Measurements from ENCODE around the gene PBXIP1.
"Not testable (repeated sequence)": the region's sequence is repeated elsewhere in the genome, so short reads cannot be mapped to it uniquely, and the experiment has no call there.

Gene PBXIP1

DNA sequence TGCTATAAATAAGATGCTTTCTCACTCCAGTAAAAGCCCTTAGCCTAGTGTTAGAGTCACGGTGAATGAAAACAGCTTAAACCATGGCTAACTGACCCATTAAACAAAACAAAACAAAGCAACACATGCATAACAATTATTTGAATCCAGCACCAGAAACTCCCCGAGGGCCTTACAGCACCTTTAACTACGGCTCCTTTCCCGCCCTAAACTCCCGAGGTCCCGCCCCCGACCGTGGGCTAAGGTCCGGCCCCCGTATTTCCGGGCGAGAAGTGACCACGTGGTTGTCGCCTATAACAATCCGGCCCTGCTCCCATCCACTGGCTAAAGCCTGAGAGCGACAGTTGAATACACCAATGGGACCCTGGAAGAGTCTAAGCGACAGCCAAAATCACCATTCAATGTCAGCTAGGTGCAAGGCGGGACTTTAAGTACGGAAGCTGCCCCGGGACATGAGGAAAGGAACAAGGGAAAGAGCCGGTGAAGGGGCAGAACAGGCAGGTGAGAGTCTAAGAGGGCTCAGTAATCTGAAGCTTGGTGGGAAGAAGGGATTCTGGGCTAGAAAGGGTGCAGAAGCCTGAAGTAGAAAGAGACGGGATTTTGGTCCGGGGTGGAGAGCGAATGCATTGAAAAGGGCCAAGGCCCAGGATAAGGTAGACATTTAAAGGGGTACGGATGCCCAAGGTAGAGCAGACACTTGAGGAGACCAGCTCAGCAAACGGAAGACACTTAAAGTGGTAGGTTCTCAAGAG is 27.2 kb upstream of the PBXIP1 start, which contains the start of gene FLAD1:
Gene FLAD1, plus strand, starts transcription at position 448 of the 752 bp plus-strand sequence. CDS start 351 bp downstream, outside the sequence.
- DNase-seq (ENCODE audit: extremely low read depth, insufficient read length) = peak; percentile 95
- Histone ChIP-seq H3K4me3 (replicated peaks; ENCODE audit: low read depth, low read length) (peak within 1 kb of the TSS; percentile 70), H3K27me3 (replicated peaks; ENCODE audit: control insufficient read depth, insufficient read depth, low read length) (no peaks in the 10 kb centered on the region), H3K36me3 (ENCODE audit: control insufficient read depth, insufficient read depth, low read length) (peaks cover 5% of the 10 kb centered on the region)
- TF ChIP-seq, protein P1, sequence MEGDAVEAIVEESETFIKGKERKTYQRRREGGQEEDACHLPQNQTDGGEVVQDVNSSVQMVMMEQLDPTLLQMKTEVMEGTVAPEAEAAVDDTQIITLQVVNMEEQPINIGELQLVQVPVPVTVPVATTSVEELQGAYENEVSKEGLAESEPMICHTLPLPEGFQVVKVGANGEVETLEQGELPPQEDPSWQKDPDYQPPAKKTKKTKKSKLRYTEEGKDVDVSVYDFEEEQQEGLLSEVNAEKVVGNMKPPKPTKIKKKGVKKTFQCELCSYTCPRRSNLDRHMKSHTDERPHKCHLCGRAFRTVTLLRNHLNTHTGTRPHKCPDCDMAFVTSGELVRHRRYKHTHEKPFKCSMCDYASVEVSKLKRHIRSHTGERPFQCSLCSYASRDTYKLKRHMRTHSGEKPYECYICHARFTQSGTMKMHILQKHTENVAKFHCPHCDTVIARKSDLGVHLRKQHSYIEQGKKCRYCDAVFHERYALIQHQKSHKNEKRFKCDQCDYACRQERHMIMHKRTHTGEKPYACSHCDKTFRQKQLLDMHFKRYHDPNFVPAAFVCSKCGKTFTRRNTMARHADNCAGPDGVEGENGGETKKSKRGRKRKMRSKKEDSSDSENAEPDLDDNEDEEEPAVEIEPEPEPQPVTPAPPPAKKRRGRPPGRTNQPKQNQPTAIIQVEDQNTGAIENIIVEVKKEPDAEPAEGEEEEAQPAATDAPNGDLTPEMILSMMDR (IDR thresholded peaks at IDR 0.05; ENCODE audit: insufficient read depth, low read length, poor library complexity, severe bottlenecking) = no peak

- TF ChIP-seq, protein P1 (IDR thresholded peaks at IDR 0.05; ENCODE audit: insufficient read depth, low read length, poor library complexity, severe bottlenecking) = no peak
- Histone ChIP-seq H3K27me3 (replicated peaks; ENCODE audit: control insufficient read depth, insufficient read depth, low read length) (no peaks in the 10 kb centered on the region), H3K4me3 (replicated peaks; ENCODE audit: low read depth, low read length) (peak overlapping the region; percentile 43), H3K36me3 (ENCODE audit: control insufficient read depth, insufficient read depth, low read length) (no peaks in the 10 kb centered on the region; the same call in none of the 2 replicates)
- DNase-seq (ENCODE audit: extremely low read depth, insufficient read length) = no peak
Observed at GRCh38 chr1:154982341-154982740, 26.4 kb upstream of the PBXIP1 start.

DNA sequence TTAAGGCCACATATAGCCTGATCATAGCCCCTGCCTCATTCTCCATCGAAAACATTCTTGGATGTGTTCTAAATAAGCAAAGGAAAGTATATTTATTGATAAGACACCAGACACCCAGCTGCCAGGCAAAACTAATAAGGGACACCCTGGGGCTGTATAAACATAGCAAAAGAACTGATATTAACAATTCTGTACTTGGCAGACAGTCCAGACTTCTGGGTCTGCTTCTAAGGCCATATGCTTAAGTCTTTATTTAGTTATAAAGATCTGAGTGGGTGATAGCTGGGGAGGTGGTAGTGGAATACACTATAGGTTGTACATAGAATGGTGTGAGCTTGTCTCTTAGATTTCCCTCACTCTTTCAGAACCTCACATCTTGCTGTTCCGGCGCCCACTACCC is 22.5 kb upstream of the PBXIP1 start:
- Histone ChIP-seq H3K27me3 (replicated peaks; ENCODE audit: control insufficient read depth, insufficient read depth, low read length) (no peaks in the 10 kb centered on the region), H3K4me3 (replicated peaks; ENCODE audit: low read depth, low read length) (no peak overlapping the region), H3K36me3 (ENCODE audit: control insufficient read depth, insufficient read depth, low read length) (no peaks in the 10 kb centered on the region; the same call in 1 of the 2 replicates)
- TF ChIP-seq, protein P1 (IDR thresholded peaks at IDR 0.05; ENCODE audit: insufficient read depth, low read length, poor library complexity, severe bottlenecking) = no peak
- DNase-seq (ENCODE audit: extremely low read depth, insufficient read length) = no peak

- H3K36me3 ChIP-seq (ENCODE audit: control insufficient read depth, insufficient read depth, low read length); H3K4me3 ChIP-seq (replicated peaks; ENCODE audit: low read depth, low read length); DNase-seq (ENCODE audit: extremely low read depth, insufficient read length); H3K27me3 ChIP-seq (replicated peaks; ENCODE audit: control insufficient read depth, insufficient read depth, low read length): not testable (repeated sequence)
Observed at GRCh38 chr1:154977762-154978161, 21.9 kb upstream of the PBXIP1 start.

DNA sequence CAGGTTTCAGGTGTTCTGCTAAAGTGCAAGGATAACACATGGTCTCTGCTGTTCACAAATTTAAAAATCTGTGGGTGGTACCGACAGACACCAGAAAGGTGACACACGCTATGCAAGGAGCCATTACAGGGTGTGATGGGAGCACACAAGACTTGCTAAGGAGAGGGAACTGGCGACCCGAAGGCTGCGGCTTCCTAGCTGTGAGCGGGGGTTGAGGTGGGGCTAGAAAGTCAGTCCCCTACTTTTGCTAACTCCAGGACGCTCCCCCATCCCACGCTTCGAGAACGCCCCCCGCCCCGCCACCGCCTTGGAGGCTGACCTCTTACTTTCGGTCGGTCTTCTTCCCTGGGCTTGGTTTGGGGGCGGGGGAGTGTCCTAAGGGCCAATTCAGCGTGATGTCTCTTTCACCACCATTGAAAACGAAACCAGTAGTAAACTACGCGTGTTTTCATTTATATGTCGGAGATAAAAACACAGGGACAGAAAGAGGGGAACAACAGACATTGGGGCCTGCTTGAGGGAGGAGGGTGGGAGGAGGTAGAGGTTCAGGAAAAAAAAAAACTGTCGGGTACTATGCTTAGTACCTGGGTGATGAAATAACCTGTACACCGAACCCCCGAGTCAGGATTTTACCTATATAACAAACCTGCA is 19.6 kb upstream of the PBXIP1 start:
- TF ChIP-seq, protein P1 (IDR thresholded peaks at IDR 0.05; ENCODE audit: insufficient read depth, low read length, poor library complexity, severe bottlenecking) = no peak

GRCh38 chr1:154974808-154975408 is 19.0 kb upstream of the PBXIP1 start:
- H3K4me3 ChIP-seq (replicated peaks; ENCODE audit: low read depth, low read length) = peak overlapping the region; percentile 68
- no peaks in the 10 kb centered on the region; the same call in none of the 2 replicates for H3K36me3 ChIP-seq (ENCODE audit: control insufficient read depth, insufficient read depth, low read length)
- DNase-seq (ENCODE audit: extremely low read depth, insufficient read length) = peak; percentile 94
- TF ChIP-seq, protein P1 (IDR thresholded peaks at IDR 0.05; ENCODE audit: insufficient read depth, low read length, poor library complexity, severe bottlenecking) = no peak
- no peaks in the 10 kb centered on the region for H3K27me3 ChIP-seq (replicated peaks; ENCODE audit: control insufficient read depth, insufficient read depth, low read length)

More for the DNA sequence above, 19.6 kb upstream of the PBXIP1 start:
- peak overlapping the region; percentile 68 for H3K4me3 ChIP-seq (replicated peaks; ENCODE audit: low read depth, low read length)
- DNase-seq (ENCODE audit: extremely low read depth, insufficient read length) = peak; percentile 77
- H3K36me3 ChIP-seq (ENCODE audit: control insufficient read depth, insufficient read depth, low read length) = no peaks in the 10 kb centered on the region; the same call in none of the 2 replicates
- no peaks in the 10 kb centered on the region for H3K27me3 ChIP-seq (replicated peaks; ENCODE audit: control insufficient read depth, insufficient read depth, low read length)
